ENCODE measurements around the gene MYO1B.

Gene MYO1B

GRCh38 chr2:191474464-191474863 lies 229.3 kb downstream of the MYO1B start:
- no peak for DNase-seq

Data from femur (tissue), 1 donor.